Measurements from ENCODE around the gene FAM83D. TPM values are rescaled to one million over a fixed set of nuclear protein-coding genes. Genes with fewer than 3 reads are reported as not detected.

FAM83D gene
- total and polyA plus RNA-seq, 2 experiments from 2014 or later: 33.3 to 91.3 TPM

DNA sequence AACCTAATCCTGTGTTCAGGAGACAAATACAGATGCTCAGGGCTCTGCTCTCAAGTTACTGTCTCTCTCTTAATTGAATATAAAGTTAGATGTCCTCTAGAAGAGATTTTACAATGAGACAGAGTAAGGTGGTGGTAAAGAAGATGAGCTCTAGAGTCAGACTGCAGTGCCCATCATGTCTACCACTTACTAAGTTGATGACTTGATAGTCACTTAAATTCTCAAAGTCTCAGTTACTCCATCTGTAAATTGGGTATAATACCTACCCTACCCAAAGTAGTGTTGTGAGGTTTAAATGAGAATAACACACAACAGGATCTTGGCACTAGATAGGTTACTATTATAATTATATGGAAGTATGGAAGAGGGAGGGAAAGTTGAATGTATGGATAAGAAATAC is 37.5 kb downstream of the FAM83D start:
- H3K36me3 Mint-ChIP-seq (ENCODE audit: low read depth): peaks cover 4% of the 10 kb centered on the region; the same call in 2 of the 3 replicates
- no peak for TF ChIP-seq STAT1 (IDR thresholded peaks at IDR 0.05; ENCODE audit: unreplicated experiment)
- no peak for TF ChIP-seq CREB1 (CRISPR knock-in tag; IDR thresholded peaks at IDR 0.05; ENCODE audit: low read depth)
- TF ChIP-seq POLR2AphosphoS5 (IDR thresholded peaks at IDR 0.05; ENCODE audit: low read depth): no peak
- no peak for TF ChIP-seq NANOG (IDR thresholded peaks at IDR 0.05; ENCODE audit: borderline replicate concordance)
- no peak for DNase-seq (ENCODE audit: low spot score)
- no peak overlapping the region for H3K4me3 Mint-ChIP-seq
- no peaks in the 10 kb centered on the region for H3K27me3 ChIP-seq (ENCODE audit: insufficient read depth)
- no peak overlapping the region for H3K27ac ChIP-seq (ENCODE audit: low read depth)
- peak overlapping the region; percentile 82; the same call in 1 of the 2 replicates for H3K4me2 ChIP-seq
- peaks cover 14% of the 10 kb centered on the region for H3K4me1 Mint-ChIP-seq
- peaks cover 3% of the 10 kb centered on the region; the same call in 1 of the 2 replicates for H4K20me1 ChIP-seq (replicated peaks; ENCODE audit: insufficient read depth)
- no peaks in the 10 kb centered on the region for H3F3A ChIP-seq (replicated peaks; ENCODE audit: low read depth)
- H3K4me3 ChIP-seq: 0 out of 2 replicates have a peak overlapping the region, but pooled peaks have one; percentile 67
- H2AFZ ChIP-seq: no peak overlapping the region
- no peaks in the 10 kb centered on the region for H3K36me3 ChIP-seq (ENCODE audit: insufficient read depth)
- H3K4me1 ChIP-seq (ENCODE audit: insufficient read depth): peaks cover 10% of the 10 kb centered on the region
- H3K9me2 ChIP-seq (ENCODE audit: insufficient read depth): no peaks in the 10 kb centered on the region
- H3K27me3 Mint-ChIP-seq (ENCODE audit: insufficient read depth, low read depth, poor library complexity): peaks cover 6% of the 10 kb centered on the region
- peaks cover 60% of the 10 kb centered on the region for H3K79me2 ChIP-seq (replicated peaks; ENCODE audit: insufficient read depth)
- ATAC-seq: no peak
- H3K9me3 Mint-ChIP-seq: no peaks in the 10 kb centered on the region; the same call in 2 of the 3 replicates
- H3K27ac Mint-ChIP-seq: no peak overlapping the region

DNA sequence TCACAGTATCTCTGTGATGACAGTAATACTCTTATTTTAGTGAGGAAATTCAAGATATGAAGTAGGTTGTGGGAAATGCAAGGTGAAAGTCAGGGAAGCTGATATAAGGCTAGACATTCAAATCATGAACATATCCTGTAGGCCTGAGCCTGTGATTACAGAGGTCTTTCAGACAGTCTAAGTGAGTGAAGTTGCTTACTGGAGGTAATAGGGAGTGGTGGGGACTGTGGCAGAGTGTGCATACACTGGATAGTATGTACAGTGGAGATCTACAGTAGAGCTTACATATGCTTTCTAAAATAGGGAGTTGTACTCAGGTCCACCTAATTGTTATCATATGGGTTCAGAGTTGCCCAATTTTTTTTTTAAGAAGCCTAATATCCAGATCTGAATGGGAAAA is 39.0 kb downstream of the FAM83D start:
- Histone ChIP-seq H3K4me2 (no peak overlapping the region), H4K20me1 (replicated peaks; ENCODE audit: insufficient read depth) (peaks cover 3% of the 10 kb centered on the region), H3K9me2 (ENCODE audit: insufficient read depth) (no peaks in the 10 kb centered on the region), H3K27ac (ENCODE audit: low read depth) (no peak overlapping the region), H3K4me3 (no peak overlapping the region), H3K27me3 (ENCODE audit: insufficient read depth) (no peaks in the 10 kb centered on the region), H3K4me1 (ENCODE audit: insufficient read depth) (peaks cover 10% of the 10 kb centered on the region), H2AFZ (no peak overlapping the region), H3K79me2 (replicated peaks; ENCODE audit: insufficient read depth) (peaks cover 71% of the 10 kb centered on the region), H3F3A (replicated peaks; ENCODE audit: low read depth) (no peaks in the 10 kb centered on the region), H3K36me3 (ENCODE audit: insufficient read depth) (peaks cover 12% of the 10 kb centered on the region)
- Mint-ChIP-seq H3K27ac (no peak overlapping the region), H3K4me3 (no peak overlapping the region), H3K9me3 (no peaks in the 10 kb centered on the region; the same call in 2 of the 3 replicates), H3K27me3 (ENCODE audit: insufficient read depth, low read depth, poor library complexity) (peaks cover 7% of the 10 kb centered on the region), H3K36me3 (ENCODE audit: low read depth) (peaks cover 14% of the 10 kb centered on the region; the same call in 2 of the 3 replicates), H3K4me1 (peaks cover 14% of the 10 kb centered on the region)
- ATAC-seq: no peak
- no peak for DNase-seq (ENCODE audit: low spot score)
- TF ChIP-seq, protein P1, sequence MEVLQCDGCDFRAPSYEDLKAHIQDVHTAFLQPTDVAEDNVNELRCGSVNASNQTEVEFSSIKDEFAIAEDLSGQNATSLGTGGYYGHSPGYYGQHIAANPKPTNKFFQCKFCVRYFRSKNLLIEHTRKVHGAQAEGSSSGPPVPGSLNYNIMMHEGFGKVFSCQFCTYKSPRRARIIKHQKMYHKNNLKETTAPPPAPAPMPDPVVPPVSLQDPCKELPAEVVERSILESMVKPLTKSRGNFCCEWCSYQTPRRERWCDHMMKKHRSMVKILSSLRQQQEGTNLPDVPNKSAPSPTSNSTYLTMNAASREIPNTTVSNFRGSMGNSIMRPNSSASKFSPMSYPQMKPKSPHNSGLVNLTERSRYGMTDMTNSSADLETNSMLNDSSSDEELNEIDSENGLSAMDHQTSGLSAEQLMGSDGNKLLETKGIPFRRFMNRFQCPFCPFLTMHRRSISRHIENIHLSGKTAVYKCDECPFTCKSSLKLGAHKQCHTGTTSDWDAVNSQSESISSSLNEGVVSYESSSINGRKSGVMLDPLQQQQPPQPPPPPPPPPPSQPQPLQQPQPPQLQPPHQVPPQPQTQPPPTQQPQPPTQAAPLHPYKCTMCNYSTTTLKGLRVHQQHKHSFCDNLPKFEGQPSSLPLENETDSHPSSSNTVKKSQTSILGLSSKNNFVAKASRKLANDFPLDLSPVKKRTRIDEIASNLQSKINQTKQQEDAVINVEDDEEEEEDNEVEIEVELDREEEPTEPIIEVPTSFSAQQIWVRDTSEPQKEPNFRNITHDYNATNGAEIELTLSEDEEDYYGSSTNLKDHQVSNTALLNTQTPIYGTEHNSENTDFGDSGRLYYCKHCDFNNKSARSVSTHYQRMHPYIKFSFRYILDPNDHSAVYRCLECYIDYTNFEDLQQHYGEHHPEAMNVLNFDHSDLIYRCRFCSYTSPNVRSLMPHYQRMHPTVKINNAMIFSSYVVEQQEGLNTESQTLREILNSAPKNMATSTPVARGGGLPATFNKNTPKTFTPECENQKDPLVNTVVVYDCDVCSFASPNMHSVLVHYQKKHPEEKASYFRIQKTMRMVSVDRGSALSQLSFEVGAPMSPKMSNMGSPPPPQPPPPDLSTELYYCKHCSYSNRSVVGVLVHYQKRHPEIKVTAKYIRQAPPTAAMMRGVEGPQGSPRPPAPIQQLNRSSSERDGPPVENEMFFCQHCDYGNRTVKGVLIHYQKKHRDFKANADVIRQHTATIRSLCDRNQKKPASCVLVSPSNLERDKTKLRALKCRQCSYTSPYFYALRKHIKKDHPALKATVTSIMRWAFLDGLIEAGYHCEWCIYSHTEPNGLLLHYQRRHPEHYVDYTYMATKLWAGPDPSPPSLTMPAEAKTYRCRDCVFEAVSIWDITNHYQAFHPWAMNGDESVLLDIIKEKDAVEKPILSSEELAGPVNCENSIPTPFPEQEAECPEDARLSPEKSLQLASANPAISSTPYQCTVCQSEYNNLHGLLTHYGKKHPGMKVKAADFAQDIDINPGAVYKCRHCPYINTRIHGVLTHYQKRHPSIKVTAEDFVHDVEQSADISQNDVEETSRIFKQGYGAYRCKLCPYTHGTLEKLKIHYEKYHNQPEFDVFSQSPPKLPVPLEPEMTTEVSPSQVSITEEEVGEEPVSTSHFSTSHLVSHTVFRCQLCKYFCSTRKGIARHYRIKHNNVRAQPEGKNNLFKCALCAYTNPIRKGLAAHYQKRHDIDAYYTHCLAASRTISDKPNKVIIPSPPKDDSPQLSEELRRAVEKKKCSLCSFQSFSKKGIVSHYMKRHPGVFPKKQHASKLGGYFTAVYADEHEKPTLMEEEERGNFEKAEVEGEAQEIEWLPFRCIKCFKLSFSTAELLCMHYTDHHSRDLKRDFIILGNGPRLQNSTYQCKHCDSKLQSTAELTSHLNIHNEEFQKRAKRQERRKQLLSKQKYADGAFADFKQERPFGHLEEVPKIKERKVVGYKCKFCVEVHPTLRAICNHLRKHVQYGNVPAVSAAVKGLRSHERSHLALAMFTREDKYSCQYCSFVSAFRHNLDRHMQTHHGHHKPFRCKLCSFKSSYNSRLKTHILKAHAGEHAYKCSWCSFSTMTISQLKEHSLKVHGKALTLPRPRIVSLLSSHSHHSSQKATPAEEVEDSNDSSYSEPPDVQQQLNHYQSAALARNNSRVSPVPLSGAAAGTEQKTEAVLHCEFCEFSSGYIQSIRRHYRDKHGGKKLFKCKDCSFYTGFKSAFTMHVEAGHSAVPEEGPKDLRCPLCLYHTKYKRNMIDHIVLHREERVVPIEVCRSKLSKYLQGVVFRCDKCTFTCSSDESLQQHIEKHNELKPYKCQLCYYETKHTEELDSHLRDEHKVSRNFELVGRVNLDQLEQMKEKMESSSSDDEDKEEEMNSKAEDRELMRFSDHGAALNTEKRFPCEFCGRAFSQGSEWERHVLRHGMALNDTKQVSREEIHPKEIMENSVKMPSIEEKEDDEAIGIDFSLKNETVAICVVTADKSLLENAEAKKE (CRISPR knock-in tag; IDR thresholded peaks at IDR 0.05): no peak
- TF ChIP-seq, protein P2, sequence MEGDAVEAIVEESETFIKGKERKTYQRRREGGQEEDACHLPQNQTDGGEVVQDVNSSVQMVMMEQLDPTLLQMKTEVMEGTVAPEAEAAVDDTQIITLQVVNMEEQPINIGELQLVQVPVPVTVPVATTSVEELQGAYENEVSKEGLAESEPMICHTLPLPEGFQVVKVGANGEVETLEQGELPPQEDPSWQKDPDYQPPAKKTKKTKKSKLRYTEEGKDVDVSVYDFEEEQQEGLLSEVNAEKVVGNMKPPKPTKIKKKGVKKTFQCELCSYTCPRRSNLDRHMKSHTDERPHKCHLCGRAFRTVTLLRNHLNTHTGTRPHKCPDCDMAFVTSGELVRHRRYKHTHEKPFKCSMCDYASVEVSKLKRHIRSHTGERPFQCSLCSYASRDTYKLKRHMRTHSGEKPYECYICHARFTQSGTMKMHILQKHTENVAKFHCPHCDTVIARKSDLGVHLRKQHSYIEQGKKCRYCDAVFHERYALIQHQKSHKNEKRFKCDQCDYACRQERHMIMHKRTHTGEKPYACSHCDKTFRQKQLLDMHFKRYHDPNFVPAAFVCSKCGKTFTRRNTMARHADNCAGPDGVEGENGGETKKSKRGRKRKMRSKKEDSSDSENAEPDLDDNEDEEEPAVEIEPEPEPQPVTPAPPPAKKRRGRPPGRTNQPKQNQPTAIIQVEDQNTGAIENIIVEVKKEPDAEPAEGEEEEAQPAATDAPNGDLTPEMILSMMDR (conservative IDR thresholded peaks at IDR 0.05; ENCODE audit: low read depth in 2 of 2): no peak
- TF ChIP-seq CREB1 (CRISPR knock-in tag; IDR thresholded peaks at IDR 0.05; ENCODE audit: low read depth) (no peak), NANOG (IDR thresholded peaks at IDR 0.05; ENCODE audit: borderline replicate concordance) (no peak), ZNF331 (CRISPR knock-in tag; IDR thresholded peaks at IDR 0.05; ENCODE audit: low read depth) (no peak), EZH2phosphoT487 (IDR thresholded peaks at IDR 0.05; ENCODE audit: unreplicated experiment) (no peak)
- TF ChIP-seq, protein P3, sequence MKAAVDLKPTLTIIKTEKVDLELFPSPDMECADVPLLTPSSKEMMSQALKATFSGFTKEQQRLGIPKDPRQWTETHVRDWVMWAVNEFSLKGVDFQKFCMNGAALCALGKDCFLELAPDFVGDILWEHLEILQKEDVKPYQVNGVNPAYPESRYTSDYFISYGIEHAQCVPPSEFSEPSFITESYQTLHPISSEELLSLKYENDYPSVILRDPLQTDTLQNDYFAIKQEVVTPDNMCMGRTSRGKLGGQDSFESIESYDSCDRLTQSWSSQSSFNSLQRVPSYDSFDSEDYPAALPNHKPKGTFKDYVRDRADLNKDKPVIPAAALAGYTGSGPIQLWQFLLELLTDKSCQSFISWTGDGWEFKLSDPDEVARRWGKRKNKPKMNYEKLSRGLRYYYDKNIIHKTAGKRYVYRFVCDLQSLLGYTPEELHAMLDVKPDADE (IDR thresholded peaks at IDR 0.05): no peak

Data from GM23338 (cell line).